ENCODE data around the gene TRAF4.
"Not testable (repeated sequence)": the region's sequence is repeated elsewhere in the genome, so short reads cannot be mapped to it uniquely, and the experiment has no call there.

TRAF4 gene

GRCh38 chr17:28774206-28774605 lies 30.4 kb downstream of the TRAF4 start:
- no peak for DNase-seq
- Histone ChIP-seq H3K36me3 (peaks cover 9% of the 10 kb centered on the region), H3K27me3 (ENCODE audit: insufficient read depth, low read depth, severe bottlenecking) (no peaks in the 10 kb centered on the region), H3K4me3 (ENCODE audit: low read depth, low read length) (no peak overlapping the region), H3K27ac (no peak overlapping the region), H3K9me3 (ENCODE audit: severe bottlenecking) (no peaks in the 10 kb centered on the region)
- no peak for TF ChIP-seq CTCF (IDR thresholded peaks at IDR 0.05; ENCODE audit: low read depth, low read length)

- Histone ChIP-seq H3K36me3 (peaks cover 12% of the 10 kb centered on the region), H3K27ac (no peak overlapping the region), H3K4me3 (ENCODE audit: low read depth, low read length) (no peak overlapping the region), H3K9me3 (ENCODE audit: severe bottlenecking) (no peaks in the 10 kb centered on the region), H3K27me3 (ENCODE audit: insufficient read depth, low read depth, severe bottlenecking) (no peaks in the 10 kb centered on the region)
- no peak for TF ChIP-seq CTCF (IDR thresholded peaks at IDR 0.05; ENCODE audit: low read depth, low read length)
- DNase-seq: no peak
Measured at GRCh38 chr17:28777178-28777577, 33.4 kb downstream of the TRAF4 start.

GRCh38 chr17:28779601-28780000 lies 35.8 kb downstream of the TRAF4 start:
- not testable (repeated sequence) for H3K27me3 ChIP-seq (ENCODE audit: insufficient read depth, low read depth, severe bottlenecking); H3K9me3 ChIP-seq (ENCODE audit: severe bottlenecking); H3K27ac ChIP-seq; H3K4me3 ChIP-seq (ENCODE audit: low read depth, low read length); H3K36me3 ChIP-seq; DNase-seq

GRCh38 chr17:28783161-28783560 lies 39.4 kb downstream of the TRAF4 start:
- Histone ChIP-seq H3K27me3 (ENCODE audit: insufficient read depth, low read depth, severe bottlenecking) (no peaks in the 10 kb centered on the region), H3K4me3 (ENCODE audit: low read depth, low read length) (no peak overlapping the region), H3K27ac (no peak overlapping the region), H3K36me3 (peaks cover 10% of the 10 kb centered on the region), H3K9me3 (ENCODE audit: severe bottlenecking) (no peaks in the 10 kb centered on the region)
- TF ChIP-seq CTCF (IDR thresholded peaks at IDR 0.05; ENCODE audit: low read depth, low read length): no peak
- no peak for DNase-seq

GRCh38 chr17:28788100-28788499 lies 44.3 kb downstream of the TRAF4 start:
- H3K4me3 ChIP-seq (ENCODE audit: low read depth, low read length): no peak overlapping the region
- DNase-seq: no peak
- no peak for TF ChIP-seq CTCF (IDR thresholded peaks at IDR 0.05; ENCODE audit: low read depth, low read length)
- no peaks in the 10 kb centered on the region for H3K9me3 ChIP-seq (ENCODE audit: severe bottlenecking)
- peaks cover 4% of the 10 kb centered on the region for H3K36me3 ChIP-seq
- H3K27me3 ChIP-seq (ENCODE audit: insufficient read depth, low read depth, severe bottlenecking): no peaks in the 10 kb centered on the region
- no peak overlapping the region for H3K27ac ChIP-seq

- Histone ChIP-seq H3K9me3 (ENCODE audit: severe bottlenecking) (no peaks in the 10 kb centered on the region), H3K4me3 (ENCODE audit: low read depth, low read length) (no peak overlapping the region), H3K27me3 (ENCODE audit: insufficient read depth, low read depth, severe bottlenecking) (no peaks in the 10 kb centered on the region), H3K27ac (no peak overlapping the region), H3K36me3 (peaks cover 4% of the 10 kb centered on the region; the same call in 1 of the 2 replicates)
- DNase-seq: no peak
- TF ChIP-seq CTCF (IDR thresholded peaks at IDR 0.05; ENCODE audit: low read depth, low read length): no peak
Measured at GRCh38 chr17:28792877-28793661, 49.3 kb downstream of the TRAF4 start.

- DNase-seq: not testable (repeated sequence)
Measured at GRCh38 chr17:28794846-28795441, 51.1 kb downstream of the TRAF4 start.

More at GRCh38 chr17:28794846-28795441, 51.1 kb downstream of the TRAF4 start:
- not testable (repeated sequence) for H3K36me3 ChIP-seq; H3K27me3 ChIP-seq (ENCODE audit: insufficient read depth, low read depth, severe bottlenecking); H3K9me3 ChIP-seq (ENCODE audit: severe bottlenecking); H3K4me3 ChIP-seq (ENCODE audit: low read depth, low read length); H3K27ac ChIP-seq

Data from WERI-Rb-1 (cell line).